IPS-18a (cell line): Measurements from ENCODE around the gene PSME3IP1.
"Not testable (repeated sequence)": the region's sequence is repeated elsewhere in the genome, so short reads cannot be mapped to it uniquely, and the experiment has no call there.

Source experiments
- H3K27ac ChIP-seq: one replicate; pipeline ENCODE4 v1.5.1; 2013; ENCODE audit warnings: low read length
- H3K27me3 ChIP-seq: one replicate; pipeline ENCODE4 v1.6.1; 2013; ENCODE audit warnings: mild to moderate bottlenecking, low read length; ENCODE audit not compliant: control insufficient read depth, insufficient read depth
- H3K36me3 ChIP-seq: one replicate; pipeline ENCODE4 v1.6.1; 2013; ENCODE audit warnings: low read depth, low read length; ENCODE audit not compliant: control insufficient read depth
- H3K4me1 ChIP-seq: one replicate; pipeline ENCODE4 v1.6.1; 2013; ENCODE audit warnings: low read depth, low read length; ENCODE audit not compliant: control insufficient read depth
- H3K4me3 ChIP-seq: one replicate; pipeline ENCODE4 v1.5.1; 2013; ENCODE audit warnings: low read length
- H3K9ac ChIP-seq: one replicate; pipeline ENCODE4 v1.6.1; 2013; ENCODE audit warnings: mild to moderate bottlenecking, low read length, moderate library complexity
- H3K9me3 ChIP-seq: one replicate; pipeline ENCODE4 v1.6.1; 2013; ENCODE audit warnings: low read depth, low read length; ENCODE audit not compliant: control insufficient read depth

Gene PSME3IP1

GRCh38 chr16:57194512-57194911, 8.7 kb upstream of the PSME3IP1 start:
- Histone ChIP-seq H3K27me3 (no peaks in the 10 kb centered on the region), H3K4me3 (no peak overlapping the region), H3K27ac (no peak overlapping the region), H3K4me1 (no peaks in the 10 kb centered on the region), H3K36me3 (no peaks in the 10 kb centered on the region), H3K9me3 (no peaks in the 10 kb centered on the region), H3K9ac (no peak overlapping the region)

DNA sequence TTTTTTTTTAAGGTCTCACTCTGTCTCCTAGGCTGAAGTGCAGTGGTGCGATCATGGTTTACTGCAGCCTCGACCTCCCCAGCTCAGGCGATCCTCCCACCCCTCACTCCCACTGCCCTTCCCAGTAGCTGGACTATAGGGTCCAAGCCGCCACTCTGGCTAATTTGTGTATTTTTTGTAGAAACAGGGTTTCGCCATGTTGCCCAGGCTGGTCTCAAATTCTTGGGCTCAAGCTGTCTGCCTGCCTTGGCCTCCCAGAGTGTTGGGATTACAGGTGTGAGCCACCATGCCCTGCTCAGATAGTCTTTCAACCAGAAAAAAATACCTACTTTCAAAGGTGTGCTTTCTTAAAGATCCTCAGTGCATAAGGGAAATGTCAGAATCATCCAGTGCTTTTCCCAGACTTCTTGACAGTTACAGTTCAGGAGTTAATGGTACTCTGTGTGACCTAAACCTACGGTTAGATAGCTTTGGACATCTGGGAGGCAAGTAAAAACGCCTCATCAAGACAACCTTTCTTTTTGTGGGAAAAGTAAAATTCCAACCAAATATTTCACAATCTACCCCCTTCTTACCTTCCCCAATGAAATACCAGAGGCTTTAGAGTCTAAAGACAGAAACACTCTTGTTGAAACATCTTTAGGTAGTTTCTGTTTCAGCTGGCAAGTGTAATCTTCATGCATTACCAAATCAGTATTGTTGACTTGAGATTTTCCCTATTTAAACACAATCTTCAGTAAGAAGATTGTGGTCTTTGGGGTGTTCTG, 7.1 kb upstream of the PSME3IP1 start:
- H3K4me3 ChIP-seq: no peak overlapping the region
- no peaks in the 10 kb centered on the region for H3K9me3 ChIP-seq
- no peaks in the 10 kb centered on the region for H3K36me3 ChIP-seq
- H3K27me3 ChIP-seq: no peaks in the 10 kb centered on the region
- no peak overlapping the region for H3K27ac ChIP-seq
- H3K9ac ChIP-seq: no peak overlapping the region
- no peaks in the 10 kb centered on the region for H3K4me1 ChIP-seq

- no peaks in the 10 kb centered on the region for H3K27me3 ChIP-seq
- no peak overlapping the region for H3K4me3 ChIP-seq
- no peak overlapping the region for H3K9ac ChIP-seq
- H3K9me3 ChIP-seq: no peaks in the 10 kb centered on the region
- no peaks in the 10 kb centered on the region for H3K36me3 ChIP-seq
- no peaks in the 10 kb centered on the region for H3K4me1 ChIP-seq
- no peak overlapping the region for H3K27ac ChIP-seq
These were observed 6.3 kb upstream of the PSME3IP1 start for GRCh38 chr16:57192146-57192545.

GRCh38 chr16:57191056-57191571, 5.3 kb upstream of the PSME3IP1 start:
- Histone ChIP-seq H3K27me3 (no peaks in the 10 kb centered on the region), H3K27ac (no peak overlapping the region), H3K4me1 (no peaks in the 10 kb centered on the region), H3K36me3 (no peaks in the 10 kb centered on the region), H3K9me3 (no peaks in the 10 kb centered on the region), H3K9ac (no peak overlapping the region), H3K4me3 (no peak overlapping the region)

GRCh38 chr16:57190136-57190535, 4.3 kb upstream of the PSME3IP1 start:
- Histone ChIP-seq H3K27ac (no peak overlapping the region), H3K4me3 (no peak overlapping the region), H3K36me3 (no peaks in the 10 kb centered on the region), H3K4me1 (no peaks in the 10 kb centered on the region), H3K9me3 (no peaks in the 10 kb centered on the region), H3K27me3 (no peaks in the 10 kb centered on the region), H3K9ac (no peak overlapping the region)

DNA sequence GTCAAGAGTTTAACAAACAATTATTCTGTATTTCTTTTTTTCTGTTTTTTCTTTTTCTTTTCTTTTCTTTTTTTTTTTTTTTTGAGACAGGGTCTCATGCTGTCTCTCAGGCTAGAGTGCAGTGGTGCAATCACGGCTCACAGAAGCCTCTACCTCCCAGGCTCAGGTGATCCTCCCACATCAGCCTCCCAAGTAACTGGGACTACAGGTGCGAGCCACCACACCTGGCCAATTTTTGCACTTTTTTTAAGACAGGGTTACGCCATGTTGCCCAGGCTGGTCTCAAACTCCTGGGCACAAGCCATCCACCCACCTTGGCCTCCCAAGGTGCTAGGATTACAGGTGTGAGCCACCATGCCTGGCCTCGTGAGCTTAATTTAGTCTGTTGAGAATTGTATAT, 3.7 kb upstream of the PSME3IP1 start:
- H3K9ac ChIP-seq, H3K27me3 ChIP-seq, H3K4me1 ChIP-seq, H3K4me3 ChIP-seq, H3K9me3 ChIP-seq, H3K36me3 ChIP-seq, H3K27ac ChIP-seq: not testable (repeated sequence)

DNA sequence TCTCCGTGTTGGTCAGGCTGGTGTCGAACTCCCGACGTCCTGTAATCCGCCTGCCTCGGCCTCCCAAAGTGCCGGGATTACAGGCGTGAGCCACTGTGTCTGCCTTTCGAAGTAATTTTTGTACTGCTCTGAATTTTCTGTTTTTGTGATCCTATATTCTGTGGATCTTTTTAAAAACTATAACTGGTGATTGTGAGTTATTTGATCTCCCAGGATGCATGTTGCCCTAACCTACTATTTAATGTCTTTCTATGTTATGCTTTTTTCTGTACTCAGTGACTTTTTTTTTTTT, 2.8 kb upstream of the PSME3IP1 start:
- Histone ChIP-seq H3K4me1 (peaks cover 8% of the 10 kb centered on the region), H3K36me3 (no peaks in the 10 kb centered on the region), H3K27me3 (no peaks in the 10 kb centered on the region), H3K9ac (no peak overlapping the region), H3K9me3 (no peaks in the 10 kb centered on the region), H3K4me3 (no peak overlapping the region), H3K27ac (no peak overlapping the region)

DNA sequence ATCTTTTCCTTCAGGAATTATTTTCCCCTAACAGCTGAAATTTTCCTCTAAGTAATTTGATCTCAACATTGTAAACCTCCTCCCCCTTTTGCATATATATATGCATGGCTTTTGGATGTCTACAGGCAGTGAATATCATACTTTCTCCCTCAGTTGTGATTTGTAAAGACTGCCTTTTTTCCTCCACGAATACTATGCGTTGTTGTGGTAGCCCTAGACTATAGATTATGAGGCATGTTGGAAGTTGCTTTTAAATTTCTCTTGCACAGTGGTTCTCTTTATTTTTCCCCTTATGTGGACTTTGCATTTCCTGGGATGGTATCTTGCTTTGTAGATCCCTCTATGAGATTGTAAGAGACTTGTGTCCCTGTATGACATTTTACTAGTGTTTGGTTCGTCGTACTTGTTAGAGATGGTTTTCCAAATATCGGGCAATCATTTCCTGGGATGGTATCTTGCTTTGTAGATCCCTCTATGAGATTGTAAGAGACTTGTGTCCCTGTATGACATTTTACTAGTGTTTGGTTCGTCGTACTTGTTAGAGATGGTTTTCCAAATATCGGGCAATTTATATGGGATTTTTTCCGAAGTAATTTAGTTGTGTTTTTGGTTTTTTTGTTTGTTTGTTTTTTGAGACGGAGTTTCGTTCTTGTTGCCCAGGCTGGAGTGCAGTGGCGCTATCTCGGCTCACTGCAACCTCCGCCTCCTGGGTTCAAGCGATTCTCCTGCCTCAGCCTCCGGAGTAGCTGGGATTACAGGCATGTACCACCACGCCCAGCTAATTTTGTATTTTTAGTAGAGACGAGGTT, 2.3 kb upstream of the PSME3IP1 start:
- H3K4me1 ChIP-seq, H3K27me3 ChIP-seq, H3K9me3 ChIP-seq, H3K36me3 ChIP-seq, H3K27ac ChIP-seq, H3K9ac ChIP-seq: not testable (repeated sequence)
- H3K4me3 ChIP-seq: peak overlapping the region; percentile 75

DNA sequence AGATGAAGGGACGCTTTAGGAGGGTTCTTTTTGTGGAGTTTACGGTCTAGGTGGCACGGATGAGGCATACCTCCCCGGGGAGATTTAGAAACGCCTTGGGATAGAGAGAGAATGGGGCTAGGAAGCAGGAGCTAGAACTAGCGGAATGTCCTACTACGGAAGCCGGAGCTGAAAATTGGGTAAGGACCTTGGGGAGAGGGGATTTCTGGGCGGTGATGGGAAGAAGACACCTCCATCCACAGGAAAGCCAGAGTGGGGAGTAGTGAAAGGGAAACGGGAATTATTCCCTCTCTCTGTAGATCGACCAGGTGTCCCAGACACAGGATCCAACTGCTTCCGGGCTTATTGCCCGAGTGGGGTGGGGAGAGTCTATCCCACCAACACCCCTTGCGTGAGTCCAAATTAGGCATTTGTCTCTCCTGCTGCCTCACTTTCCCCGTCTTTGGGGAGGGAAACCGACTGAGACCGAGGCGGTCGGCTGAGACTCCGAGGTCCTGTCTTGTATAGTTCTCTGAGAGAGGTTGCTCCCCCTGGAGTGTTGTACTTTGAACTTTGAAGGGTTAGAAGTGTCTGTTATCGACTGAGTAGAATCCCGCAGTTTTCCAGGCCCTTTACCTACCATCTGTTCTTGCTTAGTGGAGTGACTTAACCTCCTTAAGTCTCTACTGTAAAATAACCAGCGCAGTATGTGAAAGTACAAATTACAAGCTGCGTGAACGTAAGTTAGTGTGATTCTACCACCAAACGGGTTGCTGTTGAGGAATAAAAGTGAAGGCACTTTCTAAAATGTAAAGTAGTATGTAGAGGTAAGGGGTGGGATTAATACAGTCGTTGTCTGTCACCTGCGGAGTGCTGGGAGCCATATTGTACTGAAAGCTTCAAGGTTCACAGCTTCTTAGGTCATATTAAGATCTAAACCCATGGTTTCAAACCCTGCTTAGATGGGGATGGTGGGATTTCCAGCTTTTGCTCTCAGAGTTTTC, 1.3 kb upstream of the PSME3IP1 start:
- Histone ChIP-seq H3K4me3 (peak overlapping the region; percentile 75), H3K9ac (peak overlapping the region; percentile 81), H3K27me3 (no peaks in the 10 kb centered on the region), H3K4me1 (peaks cover 8% of the 10 kb centered on the region), H3K36me3 (no peaks in the 10 kb centered on the region), H3K9me3 (no peaks in the 10 kb centered on the region), H3K27ac (no peak overlapping the region)

DNA sequence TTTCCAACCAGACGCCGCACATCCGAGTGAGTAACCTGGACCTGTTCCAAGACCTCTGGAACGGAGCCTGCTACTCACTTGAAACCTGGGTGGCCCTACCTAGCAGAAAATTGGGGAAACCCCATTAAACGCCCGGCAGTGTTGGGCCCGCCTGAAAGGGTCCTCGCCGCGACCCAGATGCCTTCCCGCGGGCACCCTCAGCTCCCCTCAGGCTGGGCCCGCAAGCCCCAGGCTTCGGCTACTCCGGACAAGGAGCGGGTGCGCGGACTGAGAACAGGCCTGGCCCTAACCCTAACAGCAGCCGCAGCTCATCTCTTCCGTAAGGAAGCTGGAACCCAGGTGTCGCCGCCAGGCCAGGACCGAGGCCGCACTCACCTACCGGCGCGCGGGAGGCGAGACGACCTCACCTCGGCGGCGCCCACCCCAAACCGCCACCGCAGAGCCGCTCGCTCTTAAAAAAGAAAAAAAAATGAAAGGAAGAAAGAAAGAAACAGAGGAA, 344 bp downstream of the PSME3IP1 start:
- Histone ChIP-seq H3K4me3 (peak overlapping the region; percentile 75), H3K9me3 (no peaks in the 10 kb centered on the region), H3K36me3 (no peaks in the 10 kb centered on the region), H3K4me1 (peaks cover 14% of the 10 kb centered on the region), H3K27me3 (no peaks in the 10 kb centered on the region), H3K9ac (peak overlapping the region; percentile 89), H3K27ac (peak overlapping the region; percentile 72)

- H3K9me3 ChIP-seq: no peaks in the 10 kb centered on the region
- peak overlapping the region; percentile 72 for H3K27ac ChIP-seq
- peak overlapping the region; percentile 89 for H3K9ac ChIP-seq
- peak overlapping the region; percentile 75 for H3K4me3 ChIP-seq
- no peaks in the 10 kb centered on the region for H3K27me3 ChIP-seq
- H3K4me1 ChIP-seq: peaks cover 14% of the 10 kb centered on the region
- H3K36me3 ChIP-seq: no peaks in the 10 kb centered on the region
These were observed 873 bp downstream of the PSME3IP1 start for GRCh38 chr16:57184887-57185445.
